ENCODE data around the gene ARFRP1.

Gene ARFRP1

GRCh38 chr20:63701329-63702035 lies 6.3 kb downstream of the ARFRP1 start:
- no peak for DNase-seq

DNA sequence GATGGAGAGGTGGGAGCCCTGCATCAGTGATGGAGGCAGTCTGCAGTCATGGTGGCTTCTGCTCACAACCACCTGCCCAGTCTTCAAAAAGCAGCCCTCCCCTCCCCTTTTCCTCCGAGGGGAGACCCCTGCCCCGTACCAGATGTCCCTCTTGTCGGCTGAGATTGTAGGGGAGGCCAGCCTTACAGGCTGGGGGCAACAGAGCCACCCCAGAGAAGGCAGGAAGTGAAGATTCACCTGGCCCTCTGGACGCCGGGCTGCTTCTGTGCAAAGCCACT lies 6.8 kb downstream of the ARFRP1 start:
- DNase-seq: no peak

- DNase-seq: no peak
Observed at GRCh38 chr20:63700199-63701050, 7.4 kb downstream of the ARFRP1 start.

DNA sequence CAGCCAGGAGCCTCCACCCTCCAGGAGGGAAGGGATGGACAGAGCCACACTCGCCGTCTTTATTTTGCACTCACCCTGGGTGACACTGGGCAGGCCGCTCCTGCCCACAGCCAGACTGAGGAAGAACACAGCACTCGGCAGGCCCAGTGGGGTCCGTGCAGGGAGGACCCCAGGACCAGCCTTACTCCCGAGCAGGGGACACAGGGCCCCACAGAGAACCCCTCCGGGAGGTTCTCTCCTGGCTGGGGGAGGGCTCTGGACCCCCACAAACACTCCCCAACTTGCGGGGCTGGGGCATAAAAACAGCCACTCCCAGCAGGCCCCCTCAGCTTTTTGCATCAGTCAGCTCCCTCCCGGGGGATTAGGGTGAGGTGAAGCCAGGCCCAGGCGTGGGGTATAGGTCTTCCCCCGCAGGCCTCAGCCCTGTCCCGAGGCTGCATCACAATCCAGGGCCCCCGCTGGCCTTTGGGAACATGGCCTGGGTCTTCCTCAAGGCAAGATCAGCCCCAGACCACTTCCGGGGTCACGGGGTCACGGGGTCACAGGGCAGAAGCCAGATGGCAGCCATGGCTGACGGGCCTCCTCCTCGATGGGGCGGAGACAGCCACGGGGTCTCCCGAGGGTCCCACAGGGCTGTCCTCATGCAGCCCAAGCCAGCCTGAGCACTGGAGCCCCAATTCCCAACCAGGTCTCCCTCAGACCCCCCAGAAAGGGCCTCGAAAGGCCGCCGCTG lies 8.1 kb downstream of the ARFRP1 start:
- no peak for DNase-seq

- no peak for DNase-seq
Observed at GRCh38 chr20:63698739-63699465, 8.9 kb downstream of the ARFRP1 start.

DNA sequence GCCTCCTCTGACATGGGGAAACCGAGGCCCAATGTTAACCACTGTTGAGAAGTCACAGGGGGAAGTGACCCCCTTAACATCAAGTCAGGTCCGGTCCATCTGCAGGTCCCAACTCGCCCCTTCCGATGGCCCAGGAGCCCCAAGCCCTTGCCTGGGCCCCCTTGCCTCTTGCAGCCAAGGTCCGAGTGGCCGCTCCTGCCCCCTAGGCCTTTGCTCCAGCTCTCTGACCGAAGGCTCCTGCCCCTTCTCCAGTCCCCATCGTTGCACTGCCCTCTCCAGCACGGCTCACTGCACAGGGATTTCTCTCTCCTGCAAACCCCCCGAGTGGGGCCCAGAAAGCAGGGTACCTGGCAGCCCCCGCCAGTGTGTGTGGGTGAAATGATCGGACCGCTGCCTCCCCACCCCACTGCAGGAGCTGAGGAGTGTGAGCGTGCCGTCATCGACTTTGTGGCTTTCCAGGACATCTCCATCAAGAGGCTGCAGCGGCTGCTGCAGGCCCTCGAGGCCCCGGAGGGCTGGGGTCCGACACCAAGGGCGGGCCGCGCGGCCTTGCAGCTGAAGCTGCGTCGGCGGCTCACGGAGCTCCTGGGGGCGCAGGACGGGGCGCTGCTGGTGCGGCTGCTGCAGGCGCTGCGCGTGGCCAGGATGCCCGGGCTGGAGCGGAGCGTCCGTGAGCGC lies 9.8 kb downstream of the ARFRP1 start:
- DNase-seq: no peak

DNA sequence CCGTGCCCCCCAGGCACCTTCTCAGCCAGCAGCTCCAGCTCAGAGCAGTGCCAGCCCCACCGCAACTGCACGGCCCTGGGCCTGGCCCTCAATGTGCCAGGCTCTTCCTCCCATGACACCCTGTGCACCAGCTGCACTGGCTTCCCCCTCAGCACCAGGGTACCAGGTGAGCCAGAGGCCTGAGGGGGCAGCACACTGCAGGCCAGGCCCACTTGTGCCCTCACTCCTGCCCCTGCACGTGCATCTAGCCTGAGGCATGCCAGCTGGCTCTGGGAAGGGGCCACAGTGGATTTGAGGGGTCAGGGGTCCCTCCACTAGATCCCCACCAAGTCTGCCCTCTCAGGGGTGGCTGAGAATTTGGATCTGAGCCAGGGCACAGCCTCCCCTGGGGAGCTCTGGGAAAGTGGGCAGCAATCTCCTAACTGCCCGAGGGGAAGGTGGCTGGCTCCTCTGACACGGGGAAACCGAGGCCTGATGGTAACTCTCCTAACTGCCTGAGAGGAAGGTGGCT lies 10.4 kb downstream of the ARFRP1 start:
- no peak for DNase-seq

- DNase-seq: no peak
Observed at GRCh38 chr20:63696628-63697356, 11.0 kb downstream of the ARFRP1 start, which contains the start of gene TNFRSF6B. TSS of gene TNFRSF6B (plus strand) at chr20:63696652. CDS start at chr20:63696768, 116 bp downstream.

GRCh38 chr20:63696306-63696627 lies 11.5 kb downstream of the ARFRP1 start:
- DNase-seq: no peak

- DNase-seq: no peak
Observed at GRCh38 chr20:63695424-63696305, 12.1 kb downstream of the ARFRP1 start.

GRCh38 chr20:63694584-63695423 lies 13.0 kb downstream of the ARFRP1 start:
- no peak for DNase-seq

DNA sequence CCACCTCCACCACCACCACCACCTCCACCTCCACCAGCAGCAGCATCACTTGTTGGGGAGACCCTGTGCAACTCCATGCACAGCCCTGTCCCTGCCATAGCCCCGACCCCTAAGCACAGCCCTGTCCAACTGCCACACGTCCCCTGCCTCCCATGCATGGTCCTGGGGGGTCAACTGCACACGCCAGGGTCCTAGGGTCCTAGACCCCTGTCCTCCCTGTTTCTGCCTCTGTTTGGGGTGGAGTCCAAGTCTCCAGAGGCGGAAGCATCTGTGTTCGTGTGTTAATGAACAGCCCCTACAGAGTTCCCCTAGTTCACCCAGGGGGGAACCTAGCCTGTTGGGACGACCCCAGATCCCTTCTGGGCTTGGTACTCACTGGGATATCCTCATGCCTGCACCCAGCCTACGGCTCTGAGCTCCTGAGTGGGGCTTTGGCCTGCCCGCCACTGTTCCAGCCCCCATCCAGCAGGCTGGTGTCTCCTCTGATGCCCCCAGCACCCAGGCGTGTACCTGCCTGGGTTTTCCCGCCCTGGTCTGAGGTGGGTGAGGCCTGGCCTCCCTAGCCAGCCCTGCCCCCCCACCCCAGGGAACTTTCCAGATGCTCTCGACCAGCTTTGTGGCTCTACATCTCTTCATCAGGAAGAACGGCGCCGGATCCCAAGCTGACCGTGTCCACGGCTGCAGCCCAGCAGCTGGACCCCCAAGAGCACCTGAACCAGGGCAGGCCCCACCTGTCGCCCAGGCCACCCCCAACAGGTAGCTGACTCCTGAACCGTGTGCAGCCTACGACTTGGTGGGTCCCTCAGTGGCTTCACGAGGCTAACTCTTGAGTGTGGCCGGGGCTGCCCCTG lies 13.8 kb downstream of the ARFRP1 start:
- DNase-seq: no peak

DNA sequence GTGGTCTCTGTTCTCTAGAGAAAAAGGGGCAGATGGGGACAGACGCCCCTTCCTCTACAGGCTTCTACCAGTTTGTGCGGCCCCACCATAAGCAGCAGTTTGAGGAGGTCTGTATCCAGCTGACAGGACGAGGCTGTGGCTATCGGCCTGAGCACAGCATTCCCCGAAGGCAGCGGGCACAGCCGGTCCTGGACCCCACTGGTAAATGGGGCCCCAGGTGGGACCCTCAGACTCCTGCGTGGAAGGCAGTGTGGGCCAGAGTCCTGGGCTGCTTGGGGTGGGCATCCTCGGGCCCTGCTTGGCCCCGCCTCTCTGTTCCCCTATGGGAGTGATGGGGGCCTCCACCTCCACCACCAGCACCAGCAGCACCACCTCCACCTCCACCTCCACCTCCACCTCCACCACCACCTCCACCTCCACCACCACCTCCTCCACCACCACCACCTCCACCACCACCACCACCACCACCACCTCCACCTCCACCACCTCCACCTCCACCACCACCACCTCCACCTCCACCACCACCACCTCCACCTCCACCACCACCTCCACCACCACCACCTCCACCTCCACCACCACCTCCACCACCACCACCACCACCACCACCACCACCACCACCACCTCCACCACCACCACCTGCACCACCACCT lies 14.6 kb downstream of the ARFRP1 start:
- no peak for DNase-seq

DNA sequence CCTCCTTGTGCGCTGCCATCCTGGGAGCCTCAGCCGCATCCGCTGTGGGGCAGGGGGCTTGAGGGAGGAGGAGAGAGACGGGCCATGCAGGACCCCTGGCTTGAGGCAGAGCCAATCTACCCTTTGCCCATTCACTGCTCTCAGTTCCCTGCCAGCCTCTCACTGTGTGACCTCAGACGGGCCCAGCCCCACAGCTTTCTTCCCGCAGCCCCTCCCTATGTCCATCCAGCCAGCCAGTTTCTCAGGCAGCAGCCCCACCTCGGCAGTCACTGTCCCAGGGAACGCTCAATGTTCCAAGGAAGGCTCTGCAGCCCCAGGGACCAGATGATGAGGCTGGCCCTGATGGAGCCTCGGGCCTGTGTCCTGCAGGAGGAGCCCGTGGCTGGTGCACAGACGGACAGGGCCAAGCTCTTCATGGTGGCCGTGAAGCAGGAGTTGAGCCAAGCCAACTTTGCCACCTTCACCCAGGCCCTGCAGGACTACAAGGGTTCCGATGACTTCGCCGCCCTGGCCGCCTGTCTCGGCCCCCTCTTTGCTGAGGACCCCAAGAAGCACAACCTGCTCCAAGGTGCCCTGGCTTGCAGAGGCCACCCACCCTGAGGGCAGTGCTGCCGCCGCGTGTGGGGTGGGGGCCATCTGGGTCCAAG lies 15.2 kb downstream of the ARFRP1 start:
- no peak for DNase-seq

DNA sequence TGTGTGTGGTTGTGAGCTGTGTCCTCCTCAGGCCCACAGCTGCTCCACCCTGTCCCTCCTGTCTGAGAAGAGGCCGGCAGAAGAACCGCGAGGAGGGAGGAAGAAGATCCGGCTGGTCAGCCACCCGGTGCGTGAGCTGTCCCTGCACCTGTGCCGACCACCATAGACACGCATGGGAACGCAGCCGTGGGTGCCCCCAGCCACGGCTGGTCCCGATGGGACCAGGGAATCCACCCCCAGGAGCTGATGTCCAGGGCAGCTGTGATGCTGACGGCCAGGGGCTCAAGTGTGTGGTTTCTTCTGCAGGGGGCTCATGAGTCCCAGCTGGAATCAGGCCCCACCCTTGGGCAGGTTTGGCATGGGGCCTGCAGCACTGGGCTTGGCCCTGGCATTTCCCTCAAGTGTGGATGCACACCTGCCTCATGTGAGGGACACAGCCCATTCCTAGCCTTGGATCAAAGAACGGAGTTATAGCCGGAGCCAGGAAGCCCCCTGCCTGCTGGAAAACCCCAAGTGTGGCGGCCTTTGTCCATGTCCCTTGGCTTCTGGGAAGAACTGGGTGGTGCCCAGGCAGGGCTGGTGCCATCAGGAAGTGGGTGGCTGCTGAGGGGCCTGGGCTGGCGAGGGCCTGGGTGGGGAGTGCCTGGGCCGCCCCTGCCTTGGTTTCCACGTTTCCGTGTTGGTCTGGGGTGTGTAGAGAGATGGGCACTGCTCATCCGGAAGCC lies 15.9 kb downstream of the ARFRP1 start:
- no peak for DNase-seq

DNA sequence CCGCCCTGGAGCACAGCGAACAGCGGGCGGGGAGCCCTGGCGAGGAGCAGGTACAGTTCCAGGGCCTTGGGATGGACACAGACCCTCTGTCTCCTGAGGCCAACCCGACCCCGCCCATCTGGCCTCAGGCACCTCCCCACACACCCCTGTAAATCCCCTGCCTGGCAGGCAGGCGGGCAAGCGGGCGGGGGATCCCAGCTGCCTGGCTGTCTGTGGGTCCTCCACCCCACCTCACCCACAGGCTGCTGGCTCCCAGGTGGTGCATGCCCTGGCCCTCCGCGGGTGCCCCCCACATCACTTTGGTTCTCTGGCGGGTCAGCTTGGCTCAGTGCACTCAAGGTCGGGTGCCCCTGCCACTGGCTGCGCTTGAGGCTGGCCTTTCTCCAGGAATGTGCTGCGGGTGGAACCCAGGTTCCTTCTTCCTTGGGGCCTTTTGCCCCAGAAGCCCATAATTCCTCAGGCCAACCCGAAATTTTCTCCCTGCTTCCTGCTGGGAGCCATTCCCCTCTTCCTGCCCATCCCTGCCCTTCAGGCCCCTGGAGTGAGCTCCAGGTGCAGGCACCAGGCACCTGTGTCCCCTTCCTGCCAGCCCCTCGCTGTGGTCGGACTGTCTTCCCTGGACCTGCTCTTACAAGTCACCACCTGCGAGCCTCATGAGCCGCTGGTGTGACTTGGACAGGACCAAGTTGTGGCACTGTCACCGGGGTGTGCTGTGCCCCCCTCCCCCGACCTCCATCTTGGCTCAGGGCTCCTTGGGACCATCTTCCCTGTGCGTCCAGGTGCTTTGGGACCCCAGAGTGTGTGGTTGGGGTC lies 16.7 kb downstream of the ARFRP1 start:
- DNase-seq: no peak
